Measurements from ENCODE around the gene PTPRR. TPM values are rescaled to one million over a fixed set of nuclear protein-coding genes. Genes with fewer than 3 reads are reported as not detected.

Gene PTPRR
- total RNA-seq, 2 experiments from 2014 or later, result not detected

DNA sequence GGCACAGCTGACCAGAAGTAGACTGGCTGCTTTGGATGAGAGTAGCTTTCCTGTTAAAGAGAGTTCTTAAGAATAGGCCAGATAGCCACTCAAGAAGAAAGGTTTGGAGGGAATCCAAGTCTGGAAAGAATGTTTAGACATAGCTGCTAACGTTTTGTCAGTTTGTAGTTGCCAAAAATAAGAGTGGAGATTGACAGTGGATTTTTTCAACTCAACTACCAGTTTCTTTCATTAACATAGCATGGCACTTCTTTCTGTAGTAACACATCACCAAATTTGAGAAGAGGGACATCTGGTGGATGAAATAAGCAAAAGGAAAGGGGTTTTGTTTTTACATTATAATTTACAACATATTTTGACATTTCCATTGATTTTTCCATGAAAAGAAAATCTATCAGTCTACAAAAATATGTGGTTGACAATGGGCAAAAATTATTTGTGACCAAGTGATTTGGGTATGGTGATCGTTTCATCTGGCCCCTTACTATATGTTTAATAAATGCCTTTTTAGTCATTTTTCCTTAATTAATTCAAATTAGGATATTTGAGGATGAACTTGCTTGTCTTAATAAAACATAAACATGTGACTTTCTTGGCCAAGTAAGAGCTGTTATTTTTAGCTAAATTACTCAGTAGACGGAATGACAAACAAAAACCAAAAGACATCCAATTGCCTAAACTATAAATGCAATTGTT, 71.1 kb downstream of the PTPRR start:
- no peak overlapping the region for H3K4me3 Mint-ChIP-seq
- POLR2A ChIA-PET, result no interaction called here
- H3K27me3 ChIP-seq (ENCODE audit: control insufficient read depth in 1 of 2, insufficient read depth in 2 of 2, low read length in 2 of 2), result no peaks in the 10 kb centered on the region
- no peaks in the 10 kb centered on the region for H3K36me3 ChIP-seq (ENCODE audit: insufficient read depth, low read length)
- intact Hi-C loops (cut with DNase I, micrococcal nuclease), result no loop called here
- no peaks in the 10 kb centered on the region for H3K27me3 Mint-ChIP-seq
- H3K27ac Mint-ChIP-seq, result no peak overlapping the region
- DNase-seq (no peak), ATAC-seq (ENCODE audit: poor library complexity) (no peak)
- no peak overlapping the region for H3K27ac ChIP-seq (ENCODE audit: low read depth in 1 of 2, low read length in 2 of 2)
- no peaks in the 10 kb centered on the region for H3K4me1 ChIP-seq (ENCODE audit: insufficient read depth, low read length)
- H3K4me3 ChIP-seq (ENCODE audit: low read length), result no peak overlapping the region
- no peaks in the 10 kb centered on the region for H3K36me3 Mint-ChIP-seq (ENCODE audit: low read depth)
- TF ChIP-seq, protein P1, sequence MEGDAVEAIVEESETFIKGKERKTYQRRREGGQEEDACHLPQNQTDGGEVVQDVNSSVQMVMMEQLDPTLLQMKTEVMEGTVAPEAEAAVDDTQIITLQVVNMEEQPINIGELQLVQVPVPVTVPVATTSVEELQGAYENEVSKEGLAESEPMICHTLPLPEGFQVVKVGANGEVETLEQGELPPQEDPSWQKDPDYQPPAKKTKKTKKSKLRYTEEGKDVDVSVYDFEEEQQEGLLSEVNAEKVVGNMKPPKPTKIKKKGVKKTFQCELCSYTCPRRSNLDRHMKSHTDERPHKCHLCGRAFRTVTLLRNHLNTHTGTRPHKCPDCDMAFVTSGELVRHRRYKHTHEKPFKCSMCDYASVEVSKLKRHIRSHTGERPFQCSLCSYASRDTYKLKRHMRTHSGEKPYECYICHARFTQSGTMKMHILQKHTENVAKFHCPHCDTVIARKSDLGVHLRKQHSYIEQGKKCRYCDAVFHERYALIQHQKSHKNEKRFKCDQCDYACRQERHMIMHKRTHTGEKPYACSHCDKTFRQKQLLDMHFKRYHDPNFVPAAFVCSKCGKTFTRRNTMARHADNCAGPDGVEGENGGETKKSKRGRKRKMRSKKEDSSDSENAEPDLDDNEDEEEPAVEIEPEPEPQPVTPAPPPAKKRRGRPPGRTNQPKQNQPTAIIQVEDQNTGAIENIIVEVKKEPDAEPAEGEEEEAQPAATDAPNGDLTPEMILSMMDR (IDR thresholded peaks at IDR 0.05), result no peak
- H3K4me1 Mint-ChIP-seq (ENCODE audit: low read depth), result no peaks in the 10 kb centered on the region
- no peaks in the 10 kb centered on the region for H3K9me3 ChIP-seq (ENCODE audit: control insufficient read depth in 1 of 2, insufficient read depth in 1 of 2, low read length in 2 of 2)
- no peaks in the 10 kb centered on the region for H3K9me3 Mint-ChIP-seq
- CTCF ChIA-PET, result interaction anchor here (0.8 kb wide), 1 partner anchor 14 kb away, joined by 4 read pairs; no protein-coding TSS in a partner anchor

DNA sequence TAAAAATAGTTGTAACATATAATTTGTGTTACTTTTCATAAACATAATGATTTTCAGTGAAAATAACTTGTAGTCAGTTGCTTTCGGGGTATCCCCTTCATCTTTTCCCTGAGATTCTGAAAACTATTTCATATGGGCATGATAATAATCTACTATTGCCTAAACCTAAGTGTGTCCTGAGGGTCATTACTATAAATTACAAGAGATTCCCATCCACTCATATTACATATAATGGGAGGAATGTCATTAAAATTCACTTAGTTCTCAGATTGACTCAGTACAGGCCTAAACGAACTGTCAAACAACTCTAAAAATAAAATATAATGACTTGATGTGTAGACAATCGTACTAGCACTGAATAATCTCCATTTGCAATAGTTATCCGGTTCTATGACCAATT, 72.7 kb downstream of the PTPRR start:
- DNase-seq, result no peak
- intact Hi-C loops (cut with DNase I, micrococcal nuclease), result no loop called here
- no peaks in the 10 kb centered on the region for H3K4me1 ChIP-seq (ENCODE audit: insufficient read depth, low read length)
- ChIA-PET POLR2A (no interaction called here), CTCF (no interaction called here)
- no peak for ATAC-seq (ENCODE audit: poor library complexity)
- Mint-ChIP-seq H3K9me3 (no peaks in the 10 kb centered on the region), H3K4me1 (ENCODE audit: low read depth) (no peaks in the 10 kb centered on the region), H3K4me3 (no peak overlapping the region), H3K27ac (no peak overlapping the region), H3K36me3 (ENCODE audit: low read depth) (no peaks in the 10 kb centered on the region), H3K27me3 (no peaks in the 10 kb centered on the region)
- TF ChIP-seq, protein P1 (IDR thresholded peaks at IDR 0.05), result no peak
- no peak overlapping the region for H3K27ac ChIP-seq (ENCODE audit: low read depth in 1 of 2, low read length in 2 of 2)
- H3K36me3 ChIP-seq (ENCODE audit: insufficient read depth, low read length), result no peaks in the 10 kb centered on the region
- H3K9me3 ChIP-seq (ENCODE audit: control insufficient read depth in 1 of 2, insufficient read depth in 1 of 2, low read length in 2 of 2), result no peaks in the 10 kb centered on the region
- H3K4me3 ChIP-seq (ENCODE audit: low read length), result no peak overlapping the region
- H3K27me3 ChIP-seq (ENCODE audit: control insufficient read depth in 1 of 2, insufficient read depth in 2 of 2, low read length in 2 of 2), result no peaks in the 10 kb centered on the region

DNA sequence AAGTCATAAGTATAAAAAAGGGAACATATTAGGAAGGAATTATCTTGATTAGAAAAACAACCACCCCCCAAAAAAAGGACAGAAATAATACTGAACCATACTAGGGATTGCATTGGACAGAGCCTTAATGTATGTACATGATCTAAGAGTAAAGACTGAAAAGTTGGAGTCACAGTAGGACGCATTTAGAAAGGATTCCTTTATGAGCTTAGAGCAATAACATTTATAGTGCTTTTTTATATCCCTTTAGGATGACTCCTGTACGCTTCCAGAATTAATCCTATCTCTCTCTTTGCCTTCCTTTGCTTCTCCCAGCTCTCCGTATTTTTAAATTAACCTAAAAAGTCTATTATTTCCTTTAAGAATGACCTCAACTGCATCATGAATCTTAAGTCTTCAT, 75.3 kb downstream of the PTPRR start:
- Mint-ChIP-seq H3K27me3 (no peaks in the 10 kb centered on the region), H3K9me3 (no peaks in the 10 kb centered on the region), H3K27ac (no peak overlapping the region), H3K4me3 (no peak overlapping the region), H3K4me1 (ENCODE audit: low read depth) (no peaks in the 10 kb centered on the region), H3K36me3 (ENCODE audit: low read depth) (no peaks in the 10 kb centered on the region)
- no peaks in the 10 kb centered on the region for H3K27me3 ChIP-seq (ENCODE audit: control insufficient read depth in 1 of 2, insufficient read depth in 2 of 2, low read length in 2 of 2)
- TF ChIP-seq, protein P1 (IDR thresholded peaks at IDR 0.05), result no peak
- intact Hi-C loops (cut with DNase I, micrococcal nuclease), result no loop called here
- H3K9me3 ChIP-seq (ENCODE audit: control insufficient read depth in 1 of 2, insufficient read depth in 1 of 2, low read length in 2 of 2), result no peaks in the 10 kb centered on the region
- CTCF ChIA-PET, result no interaction called here
- no peaks in the 10 kb centered on the region for H3K4me1 ChIP-seq (ENCODE audit: insufficient read depth, low read length)
- DNase-seq, result no peak
- H3K4me3 ChIP-seq (ENCODE audit: low read length), result no peak overlapping the region
- H3K36me3 ChIP-seq (ENCODE audit: insufficient read depth, low read length), result no peaks in the 10 kb centered on the region
- ATAC-seq (ENCODE audit: poor library complexity), result no peak
- no peak overlapping the region for H3K27ac ChIP-seq (ENCODE audit: low read depth in 1 of 2, low read length in 2 of 2)
- POLR2A ChIA-PET, result no interaction called here
